HG03103 (cell line): Measurements from ENCODE around the gene APOBEC4.

ENCODE experiments used
- ATAC-seq: cut with Tn5 transposase; IDR thresholded peaks from one replicate; pipeline ENCODE4 v1.9.1; 2021; ENCODE audit warnings: low read depth; ENCODE audit not compliant: unreplicated experiment

The APOBEC4 gene

DNA sequence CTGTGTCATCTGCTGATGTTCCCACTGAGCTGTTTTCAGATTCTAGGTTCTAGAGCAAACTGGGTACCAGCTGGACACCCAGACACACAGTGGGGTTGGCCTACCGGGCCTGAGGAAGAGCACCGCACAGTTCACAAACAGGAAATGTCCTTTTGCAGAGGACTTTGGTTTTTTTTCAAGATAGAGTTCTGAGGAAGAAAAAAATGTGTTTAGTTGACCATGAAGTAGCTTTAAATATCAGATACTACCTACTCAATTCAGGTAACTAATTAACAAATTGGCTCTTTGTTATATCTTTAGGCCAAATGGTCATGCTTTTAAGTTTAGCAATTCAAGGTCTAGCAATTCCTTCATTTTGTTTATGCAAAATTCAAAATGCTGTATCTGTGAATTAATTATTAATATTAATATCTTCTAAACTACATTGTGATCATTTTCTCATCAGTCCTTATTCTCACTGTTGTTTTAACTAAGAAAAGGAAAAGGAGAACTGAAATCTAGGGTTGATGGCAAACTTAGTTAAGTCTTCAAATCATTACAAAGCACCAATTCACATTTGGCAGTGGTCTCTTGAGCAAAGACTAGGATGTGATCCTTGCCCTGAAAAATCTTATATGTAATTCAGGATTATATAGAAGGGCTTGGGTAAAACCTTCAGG, 45.7 kb downstream of the APOBEC4 start:
- no peak for ATAC-seq

- no peak for ATAC-seq
These were observed 47.2 kb downstream of the APOBEC4 start for GRCh38 chr1:183605904-183606303.

- ATAC-seq = no peak
These were observed 48.3 kb downstream of the APOBEC4 start for GRCh38 chr1:183604815-183605214.

GRCh38 chr1:183604038-183604808, 48.9 kb downstream of the APOBEC4 start:
- ATAC-seq = no peak

DNA sequence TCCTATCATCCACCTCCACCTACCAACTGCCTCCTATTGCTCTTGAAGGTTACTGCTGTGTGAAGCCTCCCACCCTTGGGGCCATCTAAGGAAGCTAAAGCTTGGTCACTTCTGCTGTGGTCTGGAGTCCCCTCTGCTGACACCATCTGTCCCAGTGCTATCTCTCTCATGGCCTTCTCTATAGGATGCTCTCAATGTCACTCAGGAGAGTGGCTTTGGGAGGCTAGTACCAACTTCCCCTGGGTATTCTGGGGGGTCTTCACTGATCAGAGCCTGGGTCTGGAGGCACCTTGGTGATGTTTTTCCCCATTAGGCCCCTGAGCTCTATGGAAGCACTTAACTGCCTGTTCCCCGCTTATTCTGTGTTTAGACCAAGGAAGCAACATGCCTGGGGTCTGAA, 50.6 kb downstream of the APOBEC4 start:
- no peak for ATAC-seq

GRCh38 chr1:183600634-183601033, 52.5 kb downstream of the APOBEC4 start:
- no peak for ATAC-seq

- no peak for ATAC-seq
These were observed 53.0 kb downstream of the APOBEC4 start for GRCh38 chr1:183600136-183600535.

- ATAC-seq = peak; percentile 63
These were observed 54.7 kb downstream of the APOBEC4 start for GRCh38 chr1:183598386-183598785.

GRCh38 chr1:183597656-183598347, 55.3 kb downstream of the APOBEC4 start:
- no peak for ATAC-seq

DNA sequence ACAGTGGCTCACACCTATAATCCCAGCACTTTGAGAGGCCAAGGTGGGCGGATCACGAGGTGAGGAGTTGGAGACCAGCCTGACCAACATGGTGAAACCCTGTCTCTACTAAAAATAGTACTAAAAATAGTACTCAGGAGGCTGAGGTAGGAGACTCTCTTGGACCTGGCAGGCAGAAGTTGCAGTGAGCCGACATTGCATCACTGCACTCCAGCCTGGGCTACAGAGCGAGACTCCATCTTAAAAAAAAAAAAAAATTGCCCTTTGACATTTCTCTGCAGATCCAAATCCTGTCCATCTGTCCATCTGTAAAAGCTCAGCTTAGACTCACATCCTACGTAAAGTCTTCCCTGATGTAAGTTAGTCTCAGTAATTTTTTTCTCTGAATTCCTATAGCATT, 56.6 kb downstream of the APOBEC4 start:
- ATAC-seq = no peak
